Activated T-cell treated with anti-CD3 and anti-CD28 coated beads, Interleukin-2, amount 50 U/mL, for 1 hour (primary cell): Measurements from ENCODE around the gene MAD2L2.

Experiments used
- DNase-seq: peaks from one replicate; pipeline ENCODE4 v3.0.0-alpha.2; 2020

The MAD2L2 gene

DNA sequence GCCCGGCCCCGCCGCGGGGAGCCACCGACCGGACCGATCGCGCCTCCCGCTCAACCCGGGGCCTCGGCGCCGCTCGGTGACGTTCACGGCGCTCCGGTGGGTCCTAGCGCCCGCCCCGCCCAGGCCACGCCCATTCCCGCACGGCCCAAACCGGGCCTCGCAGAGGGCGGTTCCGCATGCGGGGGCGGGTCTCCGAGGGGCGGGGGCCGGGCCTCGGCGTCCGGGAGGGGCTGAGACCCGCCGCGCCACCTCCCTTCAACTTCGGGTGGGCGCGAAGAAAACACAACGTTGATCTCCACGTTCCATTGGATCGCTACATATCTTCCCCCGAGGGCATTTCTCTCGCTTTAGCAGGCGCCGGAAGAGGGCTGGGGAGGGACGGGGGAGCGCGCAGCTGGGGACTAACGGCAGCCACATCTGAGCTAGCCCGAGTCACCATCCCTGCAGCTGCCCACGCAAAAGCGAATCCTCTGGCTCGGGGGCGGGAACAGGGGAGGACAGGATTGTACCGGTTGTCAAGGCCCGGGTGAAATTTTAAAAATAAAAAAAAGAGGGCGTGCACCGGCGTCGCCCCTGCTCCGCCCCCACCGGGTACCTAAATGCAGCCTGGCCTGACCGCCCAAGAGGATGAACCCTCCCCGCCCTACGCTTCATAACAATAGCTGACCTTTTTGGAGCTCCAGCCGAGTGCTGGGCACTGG is at the start of gene MAD2L2:
MAD2L2 (minus strand) TSS at position 78 of the 701 bp plus-strand sequence. CDS start 547 bp downstream, outside the sequence.
- peak; percentile 93 for DNase-seq

DNA sequence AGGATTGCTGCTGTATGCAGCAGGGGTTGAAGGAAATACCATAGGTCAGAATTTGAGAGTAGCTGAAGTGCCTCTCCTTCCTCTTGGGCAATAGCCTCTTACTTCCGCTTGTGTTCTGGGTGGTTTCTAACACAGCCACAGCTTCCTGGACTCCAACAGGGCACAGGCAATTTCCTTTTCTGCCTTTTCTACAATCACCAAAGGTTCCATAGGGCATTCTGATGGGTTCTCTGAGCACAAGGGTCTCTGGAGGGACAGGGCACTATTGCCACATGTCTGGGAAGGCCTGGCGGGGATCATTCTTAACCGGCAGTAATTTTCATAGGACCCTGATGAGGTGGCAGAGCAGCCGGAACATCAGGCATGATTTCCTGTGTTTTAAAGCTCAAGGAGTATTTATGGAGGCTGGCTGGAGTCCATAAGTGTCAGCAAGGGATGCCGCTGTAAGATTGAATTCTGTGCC is 49.5 kb upstream of the MAD2L2 start:
- no peak for DNase-seq

DNA sequence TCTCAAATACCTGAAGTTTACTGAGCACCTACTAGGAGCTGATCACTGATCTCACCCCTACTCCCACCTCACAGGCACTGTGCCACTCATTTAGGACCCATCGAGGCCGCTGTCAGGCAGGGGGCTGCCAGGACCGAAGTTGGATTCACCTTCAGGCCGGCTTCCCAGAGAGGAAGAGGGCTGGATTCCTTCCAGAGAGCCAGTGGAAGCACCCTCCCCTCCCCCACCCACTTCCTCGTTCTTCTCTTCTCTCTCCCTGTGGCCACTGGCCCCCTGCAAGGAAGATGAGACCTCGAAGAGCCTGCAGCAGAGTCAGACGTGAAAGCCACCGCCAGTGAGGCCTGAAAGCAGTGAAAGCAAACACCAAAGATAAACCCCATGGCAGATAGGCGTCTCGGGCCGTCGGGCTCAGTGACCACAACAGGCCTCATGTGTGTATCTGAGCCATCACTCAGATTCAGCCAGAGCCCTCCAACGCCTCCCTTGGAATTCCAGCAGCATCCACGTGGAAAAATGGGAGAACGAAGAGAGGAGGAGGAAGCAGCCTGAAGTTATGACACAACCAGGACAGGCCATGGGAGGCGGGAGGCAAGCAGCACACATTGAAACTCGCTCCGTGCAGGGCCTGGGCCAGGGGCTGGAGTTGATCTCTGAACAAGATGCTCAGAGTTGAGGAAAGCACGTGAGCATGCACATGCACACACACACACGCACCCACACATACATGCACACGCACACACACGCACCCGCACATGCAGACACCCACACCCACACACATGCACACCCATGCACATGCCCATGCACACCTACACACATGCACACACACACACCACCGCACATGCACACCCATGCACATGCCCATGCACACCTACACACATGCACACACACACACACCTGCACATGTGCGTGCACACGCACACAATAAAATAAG is 48.8 kb upstream of the MAD2L2 start:
- no peak for DNase-seq

DNA sequence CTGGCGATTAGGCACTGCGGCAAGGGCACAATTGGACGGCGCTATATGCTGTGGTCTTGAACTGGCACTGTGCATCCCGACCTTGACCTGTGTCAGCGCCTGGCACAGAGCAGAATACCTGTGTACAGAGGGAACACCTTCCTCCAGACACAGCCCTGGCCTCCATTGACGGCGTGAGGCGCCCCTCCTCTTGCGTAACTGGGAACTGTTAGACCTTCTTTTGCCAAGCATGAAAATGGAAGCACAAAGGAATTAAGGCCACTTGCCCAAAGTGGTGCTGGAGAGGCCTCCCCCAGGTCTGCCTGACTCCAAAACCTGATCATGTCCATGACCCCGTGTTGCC is 48.2 kb upstream of the MAD2L2 start:
- no peak for DNase-seq

DNA sequence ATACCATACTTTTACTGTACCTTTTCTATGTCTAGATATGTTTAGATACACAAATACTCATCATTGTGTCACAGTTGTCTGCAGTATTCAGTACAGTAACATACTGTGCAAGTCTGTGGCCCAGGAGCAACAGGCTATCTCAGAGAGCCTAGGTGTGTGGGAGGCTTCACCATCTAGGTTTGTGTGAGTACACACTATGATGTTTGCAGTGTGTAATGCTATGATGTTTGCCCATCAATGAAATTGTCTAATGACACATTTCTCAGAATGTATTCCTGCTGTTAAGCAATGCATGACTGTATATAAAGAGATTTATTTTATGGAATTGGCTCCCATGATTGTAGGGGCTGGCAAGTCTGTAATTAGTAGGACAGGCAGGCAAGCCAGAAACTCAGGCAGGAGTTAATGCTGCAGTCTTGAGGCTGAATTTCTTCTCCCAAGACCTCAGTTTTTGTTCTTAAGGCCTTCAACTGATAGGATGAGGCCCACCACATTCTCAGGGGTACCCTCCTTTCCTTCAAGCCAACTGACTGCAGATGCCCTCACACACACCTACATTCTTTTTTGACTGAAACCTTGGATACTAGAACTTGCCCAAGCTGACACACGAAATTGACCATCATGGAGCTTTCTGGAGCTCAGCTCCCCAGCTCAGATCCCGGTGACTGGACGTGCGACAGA is 47.3 kb upstream of the MAD2L2 start:
- DNase-seq, result no peak

DNA sequence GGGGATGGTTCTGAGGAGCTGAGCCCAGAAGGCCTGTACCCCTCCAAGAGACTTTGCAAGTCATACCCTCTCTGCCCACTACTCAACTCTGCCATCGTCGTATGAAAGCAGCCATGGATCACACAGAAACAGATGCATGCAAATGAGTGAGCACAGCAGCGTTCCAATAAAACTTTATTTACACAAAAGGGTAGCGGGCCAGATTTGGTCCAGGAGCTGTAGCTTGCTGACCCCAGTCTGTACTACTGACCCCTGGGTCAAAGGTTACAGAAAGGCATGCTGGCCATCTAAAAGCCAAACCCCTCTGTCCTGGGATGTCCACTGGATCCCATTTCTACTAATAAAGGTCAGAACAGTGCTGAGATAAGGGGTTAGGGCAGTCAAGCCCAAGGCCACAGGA is 46.2 kb upstream of the MAD2L2 start:
- no peak for DNase-seq

DNA sequence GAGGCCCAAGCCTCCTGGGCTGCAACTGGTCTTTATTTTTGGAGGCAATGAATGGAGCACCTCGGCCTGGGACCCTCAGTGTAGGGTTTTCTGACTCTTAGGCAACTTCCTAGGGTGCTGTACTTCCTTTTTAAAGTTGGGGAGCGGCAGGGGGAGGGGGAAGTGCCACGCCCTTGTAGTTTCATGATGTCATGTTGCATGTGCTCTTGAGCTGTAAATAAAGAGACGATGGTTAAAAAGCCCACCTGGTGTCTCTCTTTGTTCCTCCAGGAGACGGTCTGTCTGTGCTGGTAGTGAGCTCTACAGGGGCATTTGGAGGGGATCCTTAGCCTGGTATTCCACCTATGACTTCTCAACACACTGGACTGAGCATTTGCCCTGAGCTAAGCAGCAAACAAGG is 44.7 kb upstream of the MAD2L2 start:
- no peak for DNase-seq

DNA sequence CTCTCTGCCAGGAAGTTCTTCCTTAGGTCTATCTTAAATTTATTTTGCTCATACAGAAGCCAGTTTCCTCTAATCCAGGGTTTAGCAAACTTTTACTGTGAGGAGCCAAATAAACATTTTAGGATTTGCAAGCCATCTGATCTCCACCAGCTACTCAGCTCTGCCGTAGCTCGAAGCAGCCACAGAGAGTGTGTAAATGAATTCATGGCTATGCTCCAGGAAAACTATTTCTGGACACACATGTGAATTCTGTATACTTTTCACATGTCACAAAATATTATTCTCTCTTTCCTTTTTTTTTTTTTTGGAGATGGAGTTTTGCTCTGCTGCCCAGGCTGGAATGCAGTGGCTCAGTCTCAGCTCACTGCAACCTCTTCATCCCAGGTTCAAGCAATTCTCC is 41.6 kb upstream of the MAD2L2 start:
- DNase-seq, result no peak

DNA sequence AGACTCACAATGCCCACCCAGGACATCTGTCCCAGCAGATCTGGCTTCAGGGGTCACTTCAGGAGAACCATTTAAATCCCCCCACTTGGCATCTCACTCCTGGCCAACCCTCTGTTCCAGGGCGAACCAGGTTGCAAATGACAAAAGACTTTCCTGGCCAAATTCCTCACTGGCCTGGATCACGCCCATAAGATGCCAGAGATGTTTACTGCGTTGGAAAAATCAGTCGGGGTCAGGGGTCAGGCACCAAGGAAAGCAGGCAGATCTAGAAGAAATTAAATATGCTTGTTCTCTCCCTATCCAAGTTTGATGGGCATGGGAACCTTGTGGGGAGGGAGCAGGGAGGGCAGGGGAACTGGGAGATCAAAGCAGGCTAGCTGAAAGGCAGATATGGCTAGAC is 40.4 kb upstream of the MAD2L2 start:
- DNase-seq, result no peak

DNA sequence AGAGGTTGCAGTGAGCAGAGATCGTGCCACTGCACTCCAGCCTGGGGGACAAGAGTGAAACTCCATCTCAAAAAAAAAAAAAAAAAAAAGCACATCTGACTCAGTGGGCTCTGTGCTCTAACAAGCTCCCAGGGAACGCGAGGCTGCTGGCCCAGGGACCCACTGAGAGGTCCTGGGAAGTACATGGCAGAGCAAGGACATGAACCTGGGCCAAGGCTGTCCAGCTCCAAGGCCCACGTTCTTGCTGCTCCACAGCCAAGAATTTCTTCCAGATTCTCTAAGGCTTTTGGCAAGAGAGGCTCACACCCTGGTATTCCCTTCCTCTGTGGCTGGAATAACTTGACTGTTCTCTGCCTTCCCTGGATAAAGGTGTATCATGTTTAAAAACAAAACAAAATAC is 39.6 kb upstream of the MAD2L2 start:
- no peak for DNase-seq

DNA sequence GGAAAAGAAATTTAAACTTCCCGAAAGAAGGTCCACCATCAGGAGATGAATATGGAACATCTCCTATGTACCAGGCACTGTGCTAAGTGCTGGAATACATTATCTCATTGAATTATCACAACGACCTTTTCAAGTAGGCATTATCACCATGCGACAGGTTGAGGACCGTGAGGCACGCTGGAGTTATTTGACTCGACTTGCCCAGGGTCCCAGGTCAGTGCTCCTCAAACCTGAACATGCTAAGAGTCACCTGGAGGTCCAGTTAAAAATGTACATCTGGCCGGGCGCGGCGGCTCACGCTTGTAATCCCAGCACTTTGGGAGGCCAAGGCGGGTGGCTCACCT is 39.1 kb upstream of the MAD2L2 start:
- DNase-seq, result no peak

DNA sequence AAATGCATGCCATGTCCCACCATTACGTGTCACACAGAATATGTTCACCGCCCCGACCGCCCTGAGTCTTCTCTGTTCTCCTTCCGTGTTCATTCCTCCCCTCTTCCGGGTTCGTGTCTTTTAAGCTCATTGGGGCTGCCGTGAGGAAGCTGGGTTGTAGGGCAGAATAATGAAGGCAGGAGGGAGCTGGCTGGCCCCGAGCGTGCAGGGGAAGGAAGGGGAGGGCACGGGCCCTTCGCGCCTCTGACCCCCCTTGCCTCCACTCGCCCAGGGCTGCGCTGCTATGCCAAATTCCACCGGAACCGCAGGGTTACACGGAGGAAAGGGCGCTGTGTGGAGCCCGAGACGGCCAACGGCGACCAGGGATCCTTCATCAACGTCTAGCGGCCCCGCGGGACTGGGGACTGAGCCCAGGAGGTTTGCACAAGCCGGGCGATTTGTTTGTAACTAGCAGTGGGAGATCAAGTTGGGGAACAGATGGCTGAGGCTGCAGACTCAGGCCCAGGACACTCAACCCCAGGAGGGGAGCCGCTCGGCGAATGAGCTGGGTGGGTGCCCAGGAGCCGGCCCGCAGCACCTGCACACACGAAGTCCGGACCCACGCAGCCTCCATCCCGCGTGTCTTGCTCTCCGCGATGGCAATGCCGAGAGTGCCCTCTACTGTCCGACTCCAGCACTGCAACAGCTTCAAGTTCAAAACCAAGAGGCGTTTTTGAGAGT is 38.5 kb upstream of the MAD2L2 start:
- DNase-seq, result peak; percentile 90

DNA sequence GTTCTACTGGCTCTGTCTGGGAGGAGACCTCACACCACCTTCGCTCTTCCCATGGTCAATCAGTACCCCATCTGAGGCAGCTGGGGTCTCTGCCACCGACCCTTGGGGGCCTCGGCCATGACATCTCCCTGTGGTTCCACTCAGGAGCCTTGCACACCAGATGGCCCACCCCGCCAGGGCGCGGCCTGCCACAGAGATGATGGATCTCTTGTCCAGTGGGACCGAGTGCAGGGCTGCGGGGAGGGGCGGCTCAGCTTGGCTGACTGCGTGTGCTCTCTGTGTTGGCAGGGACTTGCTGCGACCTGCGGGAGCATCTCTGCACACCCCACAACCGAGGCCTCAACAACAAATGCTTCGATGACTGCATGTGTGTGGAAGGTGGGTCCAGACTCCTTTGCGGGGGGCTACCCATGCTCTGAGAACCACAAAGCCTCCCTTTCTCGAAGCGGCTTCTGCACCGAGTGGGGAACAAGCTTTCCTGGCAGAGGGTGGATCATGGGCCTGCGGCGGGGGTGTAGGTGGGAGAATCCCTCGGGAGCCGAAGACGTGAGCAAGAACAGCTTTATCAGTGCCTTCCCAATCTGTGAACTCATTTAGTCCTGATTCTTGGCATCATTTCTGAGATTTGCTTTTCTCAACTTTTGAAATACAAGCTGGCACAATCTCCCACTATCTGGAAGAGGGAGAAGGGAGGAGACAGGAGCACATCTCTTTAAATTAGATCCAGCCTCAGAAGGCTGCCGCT is 34.1 kb upstream of the MAD2L2 start:
- DNase-seq, result no peak

DNA sequence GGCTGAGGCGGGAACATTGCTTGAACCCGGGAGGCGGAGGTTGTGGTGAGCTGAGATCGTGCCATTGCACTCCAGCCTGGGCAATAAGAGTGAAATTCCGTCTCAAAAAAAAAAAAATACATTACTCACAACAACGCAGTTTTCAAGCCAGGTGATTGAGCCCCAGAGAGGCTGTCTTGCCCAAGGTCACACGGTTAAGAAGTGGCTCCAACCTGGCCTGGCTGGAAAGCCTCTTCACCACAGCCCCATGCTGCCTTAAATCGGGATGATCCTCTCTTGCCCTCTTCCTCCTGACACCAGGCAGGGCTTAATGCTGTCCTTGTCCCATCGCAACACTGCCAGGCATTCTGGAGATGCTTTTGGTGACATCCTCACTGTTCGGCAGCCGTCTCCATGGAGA is 32.1 kb upstream of the MAD2L2 start:
- DNase-seq, result no peak

DNA sequence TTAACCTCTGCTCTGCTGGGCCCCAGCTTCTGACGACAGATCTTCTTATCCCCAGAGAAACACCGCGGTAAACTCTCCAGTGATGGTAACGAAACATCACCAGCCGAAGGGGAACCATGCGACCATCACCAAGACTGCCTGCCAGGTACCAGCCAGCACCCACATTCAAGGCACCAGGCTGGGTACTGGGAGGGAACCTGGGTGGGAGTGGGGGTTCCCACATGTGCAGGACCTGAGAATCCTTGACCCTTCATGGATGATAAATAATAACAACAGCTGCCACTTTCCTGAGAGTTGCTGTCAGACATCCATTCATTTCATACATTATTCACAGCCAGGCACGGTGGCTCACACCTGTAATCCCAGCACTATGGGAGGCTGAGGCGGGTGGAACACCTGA is 31.3 kb upstream of the MAD2L2 start:
- no peak for DNase-seq

DNA sequence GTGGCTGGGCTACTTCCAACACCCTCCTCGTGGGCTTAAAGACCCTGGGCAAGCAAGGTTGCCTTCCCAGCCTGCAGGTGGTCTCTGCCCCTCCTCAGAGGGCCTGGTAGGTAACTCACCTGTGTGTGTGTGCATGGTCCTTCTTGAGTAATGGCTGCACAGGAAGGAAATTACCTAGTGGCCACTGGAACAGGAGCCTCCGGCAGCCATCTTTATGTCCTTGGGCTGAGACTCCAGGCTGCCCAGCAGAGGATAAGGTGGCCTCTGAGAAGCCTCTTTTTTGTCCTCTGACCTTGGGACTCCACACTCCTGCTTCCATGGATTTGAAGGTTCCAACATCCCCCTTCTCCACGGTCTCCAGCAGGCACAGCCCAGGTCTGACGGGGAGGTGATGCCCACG is 30.5 kb upstream of the MAD2L2 start:
- no peak for DNase-seq

DNA sequence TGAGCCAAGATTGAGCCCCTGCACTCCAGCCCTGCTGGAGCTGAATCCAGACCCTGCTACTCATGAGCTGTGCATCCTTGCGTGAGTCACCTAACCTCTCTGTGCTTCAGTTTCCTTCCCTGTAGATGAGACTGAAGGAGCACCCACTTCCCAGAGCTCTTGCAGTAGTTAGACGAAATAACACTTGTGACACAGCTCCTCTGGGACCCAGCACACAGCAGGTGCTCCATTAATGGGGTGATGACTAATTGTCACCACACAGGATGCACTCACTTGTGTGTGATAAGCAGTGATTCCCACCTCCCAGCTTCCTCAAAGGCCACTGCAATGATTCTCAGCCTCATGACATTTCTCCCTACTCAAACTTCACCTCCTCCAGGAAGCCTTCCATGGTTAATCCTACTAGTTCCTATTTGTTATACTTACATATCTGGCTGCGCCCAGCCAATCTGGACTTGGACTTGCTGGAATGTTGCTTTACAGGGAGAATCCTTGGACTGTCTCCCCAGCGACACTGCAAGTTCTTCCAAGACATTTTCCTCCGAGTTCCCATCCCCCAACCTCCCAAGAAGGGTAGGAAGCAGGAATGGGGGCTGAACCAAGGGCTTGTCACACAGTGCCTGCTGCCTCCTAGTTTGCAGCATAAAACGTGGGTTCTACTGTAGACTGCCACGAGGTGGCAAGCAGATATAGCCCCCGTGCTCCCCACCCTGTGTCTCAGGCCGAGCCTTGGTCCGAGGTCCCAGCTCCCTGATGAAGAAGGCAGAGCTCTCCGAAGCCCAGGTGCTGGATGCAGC is 27.8 kb upstream of the MAD2L2 start:
- DNase-seq, result no peak

DNA sequence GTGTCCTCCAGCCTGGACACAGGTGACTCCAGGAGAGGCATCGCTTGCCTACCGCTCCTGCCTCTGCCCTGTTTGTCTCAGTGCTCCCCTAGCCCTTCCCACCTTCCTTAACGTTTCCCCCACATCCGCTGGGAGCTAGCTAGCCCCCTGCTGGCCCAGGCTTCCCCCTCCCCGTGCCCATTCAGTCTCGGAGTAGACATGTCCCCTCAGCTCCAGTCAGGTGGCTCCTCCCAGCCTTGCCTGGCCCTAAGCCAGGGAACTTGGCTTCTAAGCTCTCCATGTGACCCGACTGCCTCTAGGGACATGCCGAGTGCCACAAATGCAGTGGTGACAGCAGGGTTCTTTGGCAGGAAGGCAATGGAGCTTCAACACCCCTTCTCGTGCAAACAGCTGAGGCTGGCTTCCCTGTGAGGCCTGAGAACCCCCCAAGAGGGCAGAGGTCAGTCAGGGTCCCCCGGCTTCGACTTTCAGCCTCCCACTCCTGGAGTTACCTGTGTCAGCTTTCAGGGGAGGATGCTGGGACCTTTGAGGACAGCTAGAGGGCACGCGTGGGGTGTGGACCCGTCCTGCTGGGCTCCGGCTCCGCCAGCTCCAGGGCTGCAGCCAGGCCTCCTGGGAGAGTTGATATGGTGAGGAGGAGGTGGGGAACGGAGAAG is 26.8 kb upstream of the MAD2L2 start:
- no peak for DNase-seq

DNA sequence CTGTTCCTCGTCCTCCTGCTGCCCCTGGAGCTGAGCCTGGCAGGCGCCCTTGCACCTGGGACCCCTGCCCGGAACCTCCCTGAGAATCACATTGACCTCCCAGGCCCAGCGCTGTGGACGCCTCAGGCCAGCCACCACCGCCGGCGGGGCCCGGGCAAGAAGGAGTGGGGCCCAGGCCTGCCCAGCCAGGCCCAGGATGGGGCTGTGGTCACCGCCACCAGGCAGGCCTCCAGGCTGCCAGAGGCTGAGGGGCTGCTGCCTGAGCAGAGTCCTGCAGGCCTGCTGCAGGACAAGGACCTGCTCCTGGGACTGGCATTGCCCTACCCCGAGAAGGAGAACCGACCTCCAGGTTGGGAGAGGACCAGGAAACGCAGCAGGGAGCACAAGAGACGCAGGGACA is 25.3 kb upstream of the MAD2L2 start:
- no peak for DNase-seq

DNA sequence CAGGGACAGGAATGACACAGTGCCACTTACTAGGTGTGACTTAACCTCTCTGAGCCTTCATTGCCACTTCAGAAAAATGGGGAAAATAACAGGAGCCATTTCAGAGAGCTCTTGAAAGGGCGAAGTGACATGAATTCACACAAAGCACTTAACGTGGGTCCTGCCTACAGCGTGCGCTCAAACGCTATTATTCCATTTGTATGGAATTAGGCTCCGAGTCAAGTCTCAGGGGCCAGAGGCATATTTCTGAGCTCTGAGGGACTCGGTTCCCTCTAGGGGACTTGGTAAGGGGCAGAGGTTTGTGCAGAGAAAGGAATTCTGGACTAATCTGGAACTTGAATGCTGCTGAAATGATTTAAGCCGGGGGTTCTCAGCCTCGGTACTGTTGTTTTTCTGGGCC is 24.6 kb upstream of the MAD2L2 start:
- no peak for DNase-seq
